GDM1 (cell line): ENCODE results near the gene CACNA1I.

Experiments
- DNase-seq: peaks from one replicate; lab custom pipeline; 2025; lab: John Stamatoyannopoulos, UW

The CACNA1I gene

GRCh38 chr22:39669432-39669831 is 98.9 kb downstream of the CACNA1I start:
- no peak for DNase-seq

- DNase-seq, result no peak
Measured at GRCh38 chr22:39671936-39672335, 101.4 kb downstream of the CACNA1I start.

GRCh38 chr22:39674536-39674935 is 104.0 kb downstream of the CACNA1I start:
- no peak for DNase-seq

GRCh38 chr22:39675947-39676346 is 105.4 kb downstream of the CACNA1I start:
- DNase-seq, result no peak

GRCh38 chr22:39677967-39678366 is 107.4 kb downstream of the CACNA1I start:
- no peak for DNase-seq

- DNase-seq, result no peak
Measured at GRCh38 chr22:39678862-39679490, 108.4 kb downstream of the CACNA1I start.

- no peak for DNase-seq
Measured at GRCh38 chr22:39679652-39680051, 109.1 kb downstream of the CACNA1I start.

- no peak for DNase-seq
Measured at GRCh38 chr22:39680486-39680885, 109.9 kb downstream of the CACNA1I start.

- DNase-seq, result no peak
Measured at GRCh38 chr22:39681038-39681861, 110.7 kb downstream of the CACNA1I start.

- no peak for DNase-seq
Measured at GRCh38 chr22:39682994-39683393, 112.4 kb downstream of the CACNA1I start.

GRCh38 chr22:39683639-39684038 is 113.1 kb downstream of the CACNA1I start:
- no peak for DNase-seq

GRCh38 chr22:39684702-39685281 is 114.2 kb downstream of the CACNA1I start:
- DNase-seq, result no peak

GRCh38 chr22:39685336-39686177 is 115.0 kb downstream of the CACNA1I start:
- DNase-seq, result no peak

- DNase-seq, result no peak
Measured at GRCh38 chr22:39686178-39686620, 115.6 kb downstream of the CACNA1I start.

- no peak for DNase-seq
Measured at GRCh38 chr22:39686776-39687525, 116.4 kb downstream of the CACNA1I start.

- DNase-seq, result no peak
Measured at GRCh38 chr22:39688186-39688785, 117.7 kb downstream of the CACNA1I start.

- DNase-seq, result no peak
Measured at GRCh38 chr22:39689421-39689820, 118.9 kb downstream of the CACNA1I start.

GRCh38 chr22:39690881-39691605 is 120.5 kb downstream of the CACNA1I start:
- no peak for DNase-seq

- no peak for DNase-seq
Measured at GRCh38 chr22:39693943-39694500, 123.5 kb downstream of the CACNA1I start.
